Activated naive CD4-positive, alpha-beta T cell treated with anti-CD3 and anti-CD28 coated beads for 36 hours (primary cell): ENCODE measurements around the gene GDNF. TPM values are rescaled to one million over a fixed set of nuclear protein-coding genes. Genes with fewer than 3 reads are reported as not detected.
"Not testable (repeated sequence)": the region's sequence is repeated elsewhere in the genome, so short reads cannot be mapped to it uniquely, and the experiment has no call there.

Experiments
- CTCF ChIA-PET: fragments of 350-600 bp; sonication (Branson Sonifier 250); formaldehyde crosslinking; loops from one replicate; lab custom pipeline; 2021; ENCODE audit warnings: antibody characterized with exemption; lab: Charles Lee
- DNase-seq: peaks from one replicate; pipeline ENCODE4 v3.0.0-alpha.2; 2020
- H3K27ac Mint-ChIP-seq: one replicate; pipeline ENCODE4 v1.8.0; 2021; ENCODE audit warnings: mild to moderate bottlenecking, mixed read lengths
- H3K27me3 Mint-ChIP-seq: one replicate; pipeline ENCODE4 v1.8.0; 2021; ENCODE audit warnings: low read depth, mixed read lengths
- H3K36me3 Mint-ChIP-seq: one replicate; pipeline ENCODE4 v1.8.0; 2021; ENCODE audit warnings: low read depth, mixed read lengths
- H3K4me1 Mint-ChIP-seq: one replicate; pipeline ENCODE4 v1.8.0; 2021; ENCODE audit warnings: low read depth, mixed read lengths
- H3K4me3 Mint-ChIP-seq: one replicate; pipeline ENCODE4 v1.8.0; 2021; ENCODE audit warnings: mild to moderate bottlenecking, moderate library complexity, mixed read lengths
- H3K9me3 Mint-ChIP-seq: one replicate; pipeline ENCODE4 v1.8.0; 2021; ENCODE audit warnings: mixed read lengths
- intact Hi-C: fragments of 100-400 bp; cut with micrococcal nuclease; formaldehyde crosslinking; loops from one replicate; pipeline ENCODE4 v1.15.1; 2023
- total RNA-seq, 2 experiments: library from RNA; stranded (reverse); gene quantifications; one replicate each; pipeline ENCODE4 v1.2.3, GENCODE V29; 2021

Gene GDNF
- total RNA-seq, 2 experiments from 2014 or later = not detected

DNA sequence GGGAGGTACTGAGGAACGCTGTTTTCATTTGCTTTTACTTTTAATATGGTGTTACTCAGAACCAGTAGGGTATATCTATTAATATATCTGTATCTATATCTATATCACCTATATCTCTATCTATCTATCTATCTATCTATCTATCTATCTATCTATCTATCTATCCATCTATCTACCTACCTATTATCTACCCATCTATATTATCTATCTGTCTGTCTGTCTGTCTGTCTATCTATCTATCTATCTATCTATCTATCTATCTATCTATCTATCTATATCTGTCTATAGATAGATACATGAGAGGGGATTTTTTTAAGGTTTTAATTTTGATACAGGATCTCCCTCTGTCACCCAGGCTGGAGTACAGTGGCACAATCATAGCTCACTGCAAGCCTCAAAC, 23.1 kb upstream of the GDNF start:
- H3K9me3 Mint-ChIP-seq, H3K4me1 Mint-ChIP-seq, H3K36me3 Mint-ChIP-seq, DNase-seq, intact Hi-C loops, H3K4me3 Mint-ChIP-seq, CTCF ChIA-PET, H3K27me3 Mint-ChIP-seq, H3K27ac Mint-ChIP-seq: not testable (repeated sequence)

- H3K27ac Mint-ChIP-seq = no peak overlapping the region
- H3K36me3 Mint-ChIP-seq = no peaks in the 10 kb centered on the region
- H3K9me3 Mint-ChIP-seq = peaks cover 1% of the 10 kb centered on the region
- peaks cover 11% of the 10 kb centered on the region for H3K27me3 Mint-ChIP-seq
- intact Hi-C loops = no loop called here
- H3K4me3 Mint-ChIP-seq = no peak overlapping the region
- no peaks in the 10 kb centered on the region for H3K4me1 Mint-ChIP-seq
- no peak for DNase-seq
- CTCF ChIA-PET = no interaction called here
Observed at GRCh38 chr5:37860206-37860605, 20.4 kb upstream of the GDNF start.

GRCh38 chr5:37859805-37860204, 20.0 kb upstream of the GDNF start:
- intact Hi-C loops = no loop called here
- Mint-ChIP-seq H3K27me3 (peaks cover 11% of the 10 kb centered on the region), H3K4me3 (no peak overlapping the region), H3K36me3 (no peaks in the 10 kb centered on the region), H3K4me1 (no peaks in the 10 kb centered on the region), H3K27ac (no peak overlapping the region), H3K9me3 (peaks cover 1% of the 10 kb centered on the region)
- CTCF ChIA-PET = no interaction called here
- no peak for DNase-seq

- Mint-ChIP-seq H3K27ac (no peak overlapping the region), H3K36me3 (no peaks in the 10 kb centered on the region), H3K9me3 (peaks cover 1% of the 10 kb centered on the region), H3K4me3 (no peak overlapping the region), H3K4me1 (no peaks in the 10 kb centered on the region), H3K27me3 (peaks cover 8% of the 10 kb centered on the region)
- CTCF ChIA-PET = no interaction called here
- intact Hi-C loops = no loop called here
- no peak for DNase-seq
Observed at GRCh38 chr5:37858250-37858649, 18.4 kb upstream of the GDNF start.

DNA sequence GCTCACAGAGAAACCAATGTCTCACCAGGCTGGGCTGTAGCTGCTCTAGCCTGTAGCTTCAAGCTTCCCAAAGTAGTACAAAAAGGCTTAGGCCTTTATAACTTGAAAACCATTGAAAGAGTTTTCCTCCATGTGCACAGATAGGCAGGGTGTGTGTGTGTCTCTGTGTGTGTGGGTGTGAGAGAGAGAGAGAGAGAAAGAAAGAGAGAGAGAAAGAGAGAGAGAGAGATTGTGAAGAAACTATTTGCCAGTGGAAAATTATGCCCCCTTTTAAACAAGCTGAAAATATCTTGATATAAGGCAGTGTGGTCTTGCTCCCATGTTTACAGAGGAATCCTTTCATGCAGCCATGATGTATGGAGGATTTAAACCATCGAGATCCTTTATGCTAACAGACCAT, 17.9 kb upstream of the GDNF start:
- H3K9me3 Mint-ChIP-seq = peaks cover 1% of the 10 kb centered on the region
- CTCF ChIA-PET = no interaction called here
- intact Hi-C loops = no loop called here
- no peaks in the 10 kb centered on the region for H3K36me3 Mint-ChIP-seq
- H3K27ac Mint-ChIP-seq = no peak overlapping the region
- DNase-seq = no peak
- no peaks in the 10 kb centered on the region for H3K4me1 Mint-ChIP-seq
- H3K4me3 Mint-ChIP-seq = no peak overlapping the region
- H3K27me3 Mint-ChIP-seq = peaks cover 8% of the 10 kb centered on the region

DNA sequence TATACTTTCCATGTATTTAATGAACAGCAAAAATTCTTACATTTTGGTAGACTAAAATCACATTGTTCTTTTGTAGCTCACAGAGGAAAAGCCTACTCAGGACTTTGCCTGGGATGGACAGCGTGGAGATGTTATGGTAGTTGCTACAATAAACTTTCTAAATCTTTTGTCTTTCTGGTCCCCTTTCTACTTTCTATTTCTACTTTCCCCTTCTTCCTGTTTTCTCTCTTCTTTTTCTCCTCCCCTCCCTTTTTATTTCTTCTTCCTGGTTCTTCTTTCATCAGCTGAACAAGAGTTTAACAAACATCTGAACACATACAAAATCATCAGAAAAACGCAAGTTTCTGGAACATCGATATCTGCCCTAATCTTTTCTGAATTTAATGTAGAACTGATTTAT, 15.6 kb upstream of the GDNF start:
- Mint-ChIP-seq H3K27me3 (peaks cover 7% of the 10 kb centered on the region), H3K27ac (no peak overlapping the region), H3K9me3 (peaks cover 1% of the 10 kb centered on the region), H3K4me1 (no peaks in the 10 kb centered on the region), H3K36me3 (no peaks in the 10 kb centered on the region), H3K4me3 (no peak overlapping the region)
- intact Hi-C loops = no loop called here
- no peak for DNase-seq
- CTCF ChIA-PET = no interaction called here

DNA sequence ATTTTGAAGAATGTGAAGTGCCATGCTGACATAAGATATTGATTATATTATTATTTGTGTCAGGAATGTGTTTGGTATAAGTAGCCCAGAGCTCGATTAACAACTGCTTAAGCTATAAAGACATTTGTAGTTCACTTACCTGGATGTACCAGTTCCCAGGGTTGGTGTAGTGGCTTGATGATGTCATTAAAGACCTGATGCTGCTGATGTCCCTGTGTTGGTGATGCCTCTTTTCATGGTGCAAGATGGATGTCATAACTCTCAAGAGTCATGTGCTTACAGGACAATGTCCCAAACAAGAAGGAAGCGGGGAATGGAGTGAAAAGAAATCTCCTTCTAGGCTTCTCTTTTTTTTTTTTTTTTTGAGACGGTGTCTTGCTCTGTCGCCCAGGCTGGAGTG, 11.5 kb upstream of the GDNF start:
- H3K4me3 Mint-ChIP-seq = no peak overlapping the region
- intact Hi-C loops = no loop called here
- no peak for DNase-seq
- peaks cover 1% of the 10 kb centered on the region for H3K9me3 Mint-ChIP-seq
- H3K27ac Mint-ChIP-seq = no peak overlapping the region
- CTCF ChIA-PET = no interaction called here
- H3K27me3 Mint-ChIP-seq = peaks cover 8% of the 10 kb centered on the region
- no peaks in the 10 kb centered on the region for H3K36me3 Mint-ChIP-seq
- no peaks in the 10 kb centered on the region for H3K4me1 Mint-ChIP-seq

GRCh38 chr5:37850226-37850865, 10.5 kb upstream of the GDNF start:
- Mint-ChIP-seq H3K4me3 (no peak overlapping the region), H3K9me3 (no peaks in the 10 kb centered on the region), H3K27ac (no peak overlapping the region), H3K27me3 (peaks cover 8% of the 10 kb centered on the region), H3K4me1 (no peaks in the 10 kb centered on the region), H3K36me3 (no peaks in the 10 kb centered on the region)
- DNase-seq = no peak
- intact Hi-C loops = no loop called here
- CTCF ChIA-PET = no interaction called here

GRCh38 chr5:37849641-37850040, 9.8 kb upstream of the GDNF start:
- Mint-ChIP-seq H3K4me1 (no peaks in the 10 kb centered on the region), H3K36me3 (no peaks in the 10 kb centered on the region), H3K27ac (no peak overlapping the region)

GRCh38 chr5:37847978-37848425, 8.2 kb upstream of the GDNF start:
- Mint-ChIP-seq H3K27ac (peak overlapping the region; percentile 30), H3K36me3 (no peaks in the 10 kb centered on the region), H3K9me3 (no peaks in the 10 kb centered on the region), H3K27me3 (peaks cover 16% of the 10 kb centered on the region), H3K4me3 (no peak overlapping the region), H3K4me1 (no peaks in the 10 kb centered on the region)
- no peak for DNase-seq
- CTCF ChIA-PET = no interaction called here
- intact Hi-C loops = no loop called here

More at GRCh38 chr5:37849641-37850040, 9.8 kb upstream of the GDNF start:
- peaks cover 13% of the 10 kb centered on the region for H3K27me3 Mint-ChIP-seq
- CTCF ChIA-PET = no interaction called here
- DNase-seq = no peak
- intact Hi-C loops = no loop called here
- H3K4me3 Mint-ChIP-seq = no peak overlapping the region
- no peaks in the 10 kb centered on the region for H3K9me3 Mint-ChIP-seq

DNA sequence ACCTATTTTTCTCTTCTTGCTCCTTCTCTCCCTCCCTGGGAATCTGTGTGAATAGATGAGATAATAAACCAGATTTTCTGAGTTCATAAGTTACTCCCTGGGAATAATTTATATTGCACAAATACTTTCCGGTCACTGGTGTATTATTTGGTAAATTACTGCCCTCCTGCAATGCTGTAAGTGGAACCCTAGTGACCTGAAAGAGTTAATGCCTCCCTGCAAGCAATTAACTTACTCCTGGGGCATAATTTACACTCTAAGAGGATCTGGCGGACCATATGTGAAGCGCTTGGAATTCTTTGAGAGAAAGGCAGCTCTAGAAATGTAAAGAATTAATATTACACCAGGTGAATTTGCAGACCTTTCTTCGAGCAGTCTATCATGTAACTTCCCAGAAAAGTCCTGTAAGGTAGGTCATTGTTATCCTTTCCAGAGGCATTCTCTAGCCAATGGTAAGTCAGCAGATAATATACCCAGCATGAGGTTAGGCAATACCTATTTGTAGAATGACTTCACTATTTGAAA, 7.0 kb upstream of the GDNF start:
- Mint-ChIP-seq H3K4me3 (no peak overlapping the region), H3K27ac (no peak overlapping the region)
- intact Hi-C loops = no loop called here

GRCh38 chr5:37844009-37844408, 4.2 kb upstream of the GDNF start:
- Mint-ChIP-seq H3K36me3 (no peaks in the 10 kb centered on the region), H3K4me1 (peaks cover 4% of the 10 kb centered on the region), H3K9me3 (no peaks in the 10 kb centered on the region), H3K4me3 (no peak overlapping the region), H3K27ac (no peak overlapping the region), H3K27me3 (peaks cover 37% of the 10 kb centered on the region)
- no peak for DNase-seq
- CTCF ChIA-PET = no interaction called here
- intact Hi-C loops = no loop called here

More for the DNA sequence above, 7.0 kb upstream of the GDNF start:
- H3K4me1 Mint-ChIP-seq = no peaks in the 10 kb centered on the region
- CTCF ChIA-PET = no interaction called here
- H3K9me3 Mint-ChIP-seq = no peaks in the 10 kb centered on the region
- peaks cover 21% of the 10 kb centered on the region for H3K27me3 Mint-ChIP-seq
- H3K36me3 Mint-ChIP-seq = no peaks in the 10 kb centered on the region
- DNase-seq = no peak

- Mint-ChIP-seq H3K4me3 (no peak overlapping the region), H3K27ac (no peak overlapping the region), H3K27me3 (peaks cover 51% of the 10 kb centered on the region), H3K9me3 (no peaks in the 10 kb centered on the region), H3K36me3 (no peaks in the 10 kb centered on the region), H3K4me1 (peaks cover 24% of the 10 kb centered on the region)
- intact Hi-C loops = no loop called here
- DNase-seq = no peak
- CTCF ChIA-PET = interaction anchor here (4.3 kb wide), 1 partner anchor 351 kb away, joined by 16 read pairs; no protein-coding TSS in a partner anchor
Observed at GRCh38 chr5:37842048-37842447, 2.2 kb upstream of the GDNF start.
